NK-92 (cell line): ENCODE results near the gene FANCC.

Source experiments
- DNase-seq: peaks from one replicate; lab custom pipeline; 2025; ENCODE audit not compliant: unreplicated experiment; lab: John Stamatoyannopoulos, UW

Gene FANCC

DNA sequence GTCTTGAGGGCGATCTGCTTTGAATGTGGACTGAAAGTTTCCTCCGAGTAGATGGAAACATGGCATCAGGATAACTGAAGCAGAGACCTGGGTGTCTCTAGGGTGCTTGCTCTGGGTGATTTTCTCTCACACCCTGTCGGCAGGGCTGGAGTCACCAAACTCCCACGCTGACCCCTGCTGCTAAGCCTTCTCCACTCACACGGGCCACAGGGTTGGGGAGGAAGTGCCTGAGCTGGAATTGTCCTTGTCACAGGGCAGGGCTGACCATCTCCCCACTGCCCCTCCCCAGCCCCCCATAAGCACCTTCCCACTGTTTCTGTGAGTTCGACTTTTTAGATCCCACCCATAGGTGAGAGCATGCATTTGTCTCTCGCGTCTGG lies 212.9 kb downstream of the FANCC start:
- no peak for DNase-seq

DNA sequence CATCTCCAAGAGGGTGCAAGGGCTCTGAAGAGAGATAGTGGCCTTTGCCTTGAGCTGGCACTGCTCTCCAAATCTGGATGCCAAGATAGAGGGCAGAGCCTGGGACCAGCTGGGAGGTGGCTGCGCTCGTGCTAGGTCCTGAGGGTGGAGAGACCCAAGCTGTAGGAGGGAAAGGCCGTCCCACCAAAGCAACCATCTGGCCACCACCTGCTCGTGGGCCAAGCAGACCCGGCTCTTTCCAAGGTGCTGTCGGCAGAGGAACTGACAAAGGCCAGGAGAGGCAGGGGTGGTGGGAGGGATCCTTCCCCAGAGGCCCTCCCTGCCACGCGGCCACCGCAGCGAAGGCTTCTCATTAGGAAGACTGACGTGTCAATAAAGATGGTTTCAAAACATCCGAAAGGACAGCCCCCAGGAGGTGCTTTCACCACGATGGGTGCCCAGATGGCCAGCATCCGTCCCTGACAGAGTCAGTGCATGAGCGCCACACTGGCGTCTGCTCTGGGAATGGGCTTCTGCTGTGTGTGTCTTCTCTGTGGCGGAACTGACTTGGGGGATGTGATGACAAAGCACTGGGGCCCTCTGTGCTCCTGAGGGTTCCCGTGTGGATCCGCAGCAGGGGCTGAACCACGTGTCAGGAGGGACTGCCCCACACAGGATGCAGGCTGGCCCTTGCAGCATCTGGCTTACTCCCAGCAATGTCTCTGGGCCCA lies 213.5 kb downstream of the FANCC start:
- no peak for DNase-seq

DNA sequence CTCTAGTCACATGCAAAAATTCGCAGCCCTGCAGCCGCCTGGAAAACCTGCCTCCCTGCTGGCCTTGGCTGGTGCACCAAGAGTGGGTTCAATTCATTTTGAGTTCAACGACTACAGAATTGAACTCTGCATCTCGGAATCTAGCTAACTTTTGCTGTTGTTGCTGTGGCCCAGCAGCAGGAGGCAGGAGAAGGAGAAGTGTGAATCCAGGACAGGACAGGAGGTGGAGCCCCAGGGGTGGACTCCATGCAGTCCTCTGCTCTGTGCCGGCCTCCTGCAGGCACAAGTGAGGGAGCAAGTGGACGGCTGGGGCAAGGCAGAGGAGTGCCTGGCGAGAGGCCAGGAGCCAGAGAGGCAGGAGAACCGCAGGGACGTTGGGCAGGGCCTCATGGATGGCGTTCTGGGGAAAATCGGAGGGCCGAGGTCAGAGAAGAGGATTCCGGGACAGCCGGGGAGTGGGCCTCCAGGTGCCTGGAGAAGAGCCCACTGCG lies 214.2 kb downstream of the FANCC start:
- no peak for DNase-seq

DNA sequence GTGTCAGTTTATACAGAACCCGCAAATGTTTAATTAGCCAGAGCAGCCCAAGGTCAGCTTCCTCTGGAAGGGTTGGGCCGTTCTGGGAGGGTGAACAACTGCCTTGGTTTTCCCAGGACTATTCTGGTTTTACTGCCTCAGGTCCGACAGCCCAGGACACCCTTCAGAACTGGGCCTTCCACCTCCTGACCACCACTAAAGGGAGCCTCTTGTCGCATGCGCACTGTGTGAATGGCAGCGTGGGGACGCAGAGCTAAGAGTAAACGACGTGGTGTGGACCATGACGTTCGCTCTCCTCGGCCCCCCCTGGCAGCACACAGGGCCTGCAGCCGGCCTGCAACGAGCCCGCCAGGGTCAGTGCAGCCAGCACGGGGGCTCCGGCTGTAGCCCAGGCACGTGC lies 214.9 kb downstream of the FANCC start:
- DNase-seq, result no peak

DNA sequence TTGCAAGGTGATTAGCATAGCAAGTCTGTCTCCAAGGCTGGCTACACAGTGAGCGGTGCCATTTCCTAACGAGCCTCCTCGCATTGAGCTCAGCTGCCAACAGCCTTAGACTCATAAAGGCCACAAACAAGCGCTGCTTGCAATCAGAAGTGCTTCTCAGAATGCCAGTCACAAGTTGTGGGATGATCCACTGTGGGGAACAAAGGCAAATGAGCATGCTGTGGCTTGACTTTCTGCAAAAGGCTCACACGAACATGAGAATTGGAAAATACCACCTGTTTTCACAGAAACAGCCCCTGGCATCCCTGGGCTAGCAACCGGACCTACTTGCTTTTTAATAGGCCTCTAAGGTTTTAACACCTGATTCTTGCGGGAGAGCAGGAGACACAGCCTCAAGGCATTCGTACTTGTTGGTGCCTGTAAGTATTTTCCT lies 215.5 kb downstream of the FANCC start:
- DNase-seq, result no peak

DNA sequence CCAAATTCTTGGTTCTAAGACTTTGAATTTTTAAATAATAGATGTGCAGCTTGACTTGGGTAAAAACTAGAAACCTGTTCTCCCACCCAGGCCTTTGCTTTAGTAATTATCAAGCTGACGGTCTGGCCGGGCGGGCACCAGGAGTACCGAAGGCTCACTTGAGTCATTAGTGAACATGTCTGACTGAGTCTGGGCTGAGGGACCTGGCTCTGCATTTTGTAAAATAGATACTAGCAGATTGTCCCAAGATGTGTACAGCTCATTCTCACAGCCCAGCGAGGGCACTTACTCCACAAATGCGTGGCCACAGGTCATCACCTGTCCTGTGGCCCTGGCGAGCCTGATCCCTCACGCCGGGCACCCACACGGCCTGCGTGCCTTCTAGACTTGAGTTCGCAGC lies 216.2 kb downstream of the FANCC start:
- no peak for DNase-seq

DNA sequence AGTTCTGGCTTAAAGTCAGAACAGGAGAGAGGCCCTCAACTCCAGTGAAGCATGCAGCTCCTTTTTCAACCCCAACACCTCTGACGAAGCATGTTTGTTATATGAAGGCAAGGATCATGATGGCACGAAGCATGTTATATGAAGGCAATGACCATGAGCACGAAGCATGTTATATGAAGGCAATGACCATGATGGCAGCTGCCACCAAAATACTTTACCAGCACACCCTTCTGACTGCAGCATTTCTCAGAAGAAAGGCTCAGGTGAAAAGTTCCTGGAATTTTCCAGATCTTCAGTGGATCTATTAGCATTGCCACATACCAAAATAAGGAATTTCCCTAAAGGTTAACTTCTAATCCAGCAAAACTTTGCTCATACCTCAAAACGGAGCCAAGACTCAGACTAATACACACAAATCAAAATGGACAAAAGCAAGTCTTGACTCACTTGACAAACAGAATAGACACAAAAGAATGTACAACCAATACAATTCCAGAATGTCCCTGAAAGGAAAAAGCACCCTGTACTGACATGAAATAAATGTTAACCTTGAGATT lies 217.4 kb downstream of the FANCC start:
- DNase-seq, result no peak

DNA sequence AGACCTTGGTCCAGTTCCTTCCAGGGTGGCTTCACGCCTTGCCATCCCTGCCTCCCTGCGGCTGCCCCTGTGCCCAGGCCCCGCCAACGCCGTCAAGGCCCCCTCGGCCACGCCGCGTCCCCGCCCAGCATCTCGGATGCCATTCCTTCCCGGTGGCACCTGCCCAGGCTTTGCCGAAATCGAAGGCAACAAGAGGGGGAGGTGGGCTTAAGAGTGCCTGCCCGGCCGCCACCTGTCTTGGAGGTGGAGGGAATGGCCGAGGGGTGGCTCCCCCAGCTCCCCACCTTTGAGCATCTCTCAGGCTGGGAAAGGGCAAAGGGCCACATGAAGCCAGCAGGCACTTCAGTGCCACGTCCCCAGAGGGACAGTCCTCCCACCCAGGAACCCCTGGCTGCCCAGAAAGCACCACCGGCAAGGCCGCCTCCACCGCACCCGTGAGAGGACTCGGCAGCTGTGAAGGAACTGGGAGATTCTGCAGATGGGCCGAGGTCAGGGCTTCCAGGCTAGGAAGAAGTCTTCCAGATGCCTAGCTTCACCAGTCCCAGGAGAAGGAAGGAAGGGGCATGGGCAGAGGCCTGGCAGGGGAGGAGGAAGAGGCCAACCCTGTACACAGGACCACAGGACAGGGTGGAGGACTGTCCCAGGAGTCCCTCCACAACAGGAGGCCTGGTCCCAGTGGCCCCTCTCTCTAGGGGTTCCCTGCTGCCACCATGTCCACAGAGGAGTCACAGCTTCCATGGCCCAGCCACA lies 218.0 kb downstream of the FANCC start:
- no peak for DNase-seq

DNA sequence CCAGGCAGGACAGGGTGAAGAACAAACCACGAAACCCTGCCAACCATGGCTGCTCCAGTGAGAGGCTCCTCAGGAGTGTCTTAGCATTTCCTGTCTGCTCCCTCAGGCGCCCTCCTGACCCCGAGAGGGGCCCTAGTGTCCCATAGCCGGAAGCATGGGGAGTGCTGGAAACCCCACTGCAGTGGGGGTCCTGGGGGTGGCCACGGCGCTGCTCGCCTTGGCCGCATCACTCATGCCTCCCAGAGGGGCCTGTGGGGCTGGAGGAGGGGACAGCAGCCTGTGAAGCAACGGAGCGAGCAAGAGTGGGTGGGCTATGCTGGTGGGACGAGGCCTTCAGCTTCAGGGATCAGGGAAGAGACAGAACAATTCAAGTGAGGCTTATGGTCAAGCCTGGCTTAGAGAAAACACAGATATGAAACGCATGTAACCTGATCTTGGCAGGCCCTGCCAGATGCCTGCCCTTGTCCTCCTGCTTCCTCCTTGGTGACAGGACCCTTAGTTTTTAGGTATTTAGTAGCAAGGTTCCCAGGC lies 219.1 kb downstream of the FANCC start:
- no peak for DNase-seq

DNA sequence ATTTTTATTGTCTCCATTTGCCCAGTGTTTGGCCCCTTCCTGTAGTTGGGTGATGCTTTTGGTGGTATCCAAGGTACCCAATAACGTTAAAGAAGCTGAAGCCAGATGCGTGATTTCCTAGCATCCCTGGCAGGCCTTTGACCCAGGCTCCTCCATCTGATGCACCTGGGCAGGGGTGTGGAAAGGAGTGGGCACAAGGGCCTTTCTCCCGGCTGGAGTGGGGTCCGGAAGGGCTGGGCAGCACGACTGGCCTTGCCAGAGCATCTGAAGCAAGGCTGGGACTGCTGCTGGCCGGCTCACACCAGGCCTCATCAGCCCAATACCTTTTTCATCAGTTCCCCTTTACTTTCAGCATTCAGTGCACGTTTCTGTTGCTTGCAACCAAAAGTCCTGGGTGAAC lies 220.2 kb downstream of the FANCC start:
- no peak for DNase-seq

DNA sequence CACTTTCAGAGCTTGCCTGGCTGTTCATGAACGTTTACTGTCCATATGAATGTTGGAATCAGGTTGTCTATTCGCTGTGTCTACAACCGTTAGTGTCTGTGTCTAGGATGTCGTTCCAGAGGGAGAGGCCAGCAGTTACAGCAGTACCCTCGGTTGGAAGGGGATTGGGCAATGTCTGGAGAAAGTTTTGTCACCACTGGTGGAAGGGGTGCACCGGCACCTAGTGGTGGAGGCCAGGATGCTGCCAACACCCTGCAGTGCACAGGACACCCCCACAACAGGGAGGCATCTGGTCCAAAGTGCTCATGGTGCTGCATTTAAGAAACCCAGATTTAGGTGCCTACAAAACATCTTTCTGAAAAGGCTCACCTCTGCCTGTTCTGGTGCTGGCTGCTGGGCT lies 220.7 kb downstream of the FANCC start:
- DNase-seq, result no peak

DNA sequence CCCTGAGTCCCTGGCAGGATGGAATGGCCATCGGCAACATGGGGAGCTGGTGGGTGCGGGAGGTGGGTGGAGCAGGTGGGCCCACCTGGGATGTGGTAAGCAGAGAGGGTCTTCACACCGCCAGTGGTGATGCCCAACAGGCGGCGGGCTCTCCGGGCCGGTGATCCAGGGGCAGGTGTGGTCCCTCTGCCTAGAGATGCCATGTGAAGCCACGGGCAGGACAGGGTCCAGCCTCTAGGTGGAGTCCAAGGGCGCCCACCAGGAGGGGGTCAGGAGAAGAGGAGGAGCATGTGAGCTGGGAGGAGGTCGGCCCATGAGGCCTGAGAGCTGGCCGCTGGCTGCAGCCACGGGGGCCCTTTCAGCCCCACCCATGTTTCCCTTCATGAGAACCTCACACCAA lies 221.1 kb downstream of the FANCC start:
- no peak for DNase-seq

DNA sequence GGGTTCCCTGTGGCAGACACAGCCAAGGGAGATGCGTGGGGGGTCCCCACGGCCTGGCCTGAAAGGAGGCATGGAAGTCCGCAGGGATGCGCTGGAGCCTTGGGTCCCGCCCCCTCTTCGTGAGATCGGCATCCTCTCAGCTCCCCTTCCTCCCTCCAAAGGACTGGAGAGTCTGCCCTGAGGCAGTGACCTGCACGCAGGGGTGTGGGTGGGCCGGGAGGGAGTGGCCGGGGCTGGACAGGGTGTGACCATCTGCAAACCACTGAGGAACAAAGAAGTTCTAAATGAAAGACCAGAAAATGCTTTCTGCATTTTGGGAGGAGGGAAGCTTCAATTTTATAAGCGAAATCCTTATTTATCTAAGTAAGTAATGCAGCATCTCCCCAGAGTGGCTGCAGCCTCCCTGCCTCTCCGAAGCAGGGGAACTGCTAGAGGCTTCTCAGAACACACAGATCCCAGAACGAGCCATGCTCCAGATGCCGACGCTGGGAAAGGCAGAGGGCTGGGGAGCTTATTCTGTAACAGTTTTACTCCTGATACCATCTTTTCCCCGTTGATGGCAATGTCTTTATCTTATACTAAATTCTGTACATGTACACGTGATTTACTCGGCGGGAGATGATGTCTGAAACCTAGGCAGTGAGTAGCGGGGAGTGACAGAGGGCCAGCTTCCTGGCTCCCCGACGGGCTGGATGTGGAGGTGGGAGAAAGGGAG lies 221.7 kb downstream of the FANCC start:
- no peak for DNase-seq

DNA sequence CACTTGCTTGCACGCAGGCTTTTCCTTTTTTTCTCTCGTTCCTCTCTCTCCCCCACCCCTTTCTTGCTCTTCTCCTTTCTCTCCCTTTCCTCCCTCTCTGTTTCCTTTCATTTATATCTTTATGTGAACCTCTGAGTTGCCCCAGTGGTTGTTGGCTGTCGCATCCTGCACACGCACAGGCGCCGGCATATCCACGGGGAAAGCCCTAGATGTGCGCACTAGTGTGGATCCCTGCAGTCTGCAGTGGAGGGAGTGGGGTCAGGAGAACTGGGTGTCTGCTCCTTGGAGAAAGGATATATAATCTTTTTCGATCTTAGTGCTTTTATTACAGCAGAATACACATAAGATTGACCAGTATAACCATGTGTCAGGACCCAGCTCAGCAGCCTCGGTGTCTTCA lies 223.5 kb downstream of the FANCC start:
- no peak for DNase-seq

DNA sequence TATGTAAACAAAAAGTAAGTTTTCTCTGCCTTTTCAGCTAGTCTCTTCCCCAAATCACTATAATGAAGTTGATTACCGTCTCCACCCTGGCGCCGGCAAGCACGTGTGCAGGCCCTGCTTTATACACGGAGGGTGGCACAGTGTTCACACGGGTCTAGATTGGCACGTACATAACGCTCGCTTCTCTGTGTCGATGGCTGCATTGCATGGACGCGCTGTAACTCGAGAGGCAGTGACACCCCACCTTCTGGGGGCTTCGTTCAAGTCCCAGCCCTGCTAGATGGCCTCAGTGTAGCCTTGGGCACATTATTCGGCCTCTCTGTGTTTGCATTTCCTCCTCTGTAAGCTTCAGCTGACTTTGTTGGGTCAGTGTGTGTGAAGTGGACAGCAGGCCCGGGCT lies 223.9 kb downstream of the FANCC start:
- no peak for DNase-seq

DNA sequence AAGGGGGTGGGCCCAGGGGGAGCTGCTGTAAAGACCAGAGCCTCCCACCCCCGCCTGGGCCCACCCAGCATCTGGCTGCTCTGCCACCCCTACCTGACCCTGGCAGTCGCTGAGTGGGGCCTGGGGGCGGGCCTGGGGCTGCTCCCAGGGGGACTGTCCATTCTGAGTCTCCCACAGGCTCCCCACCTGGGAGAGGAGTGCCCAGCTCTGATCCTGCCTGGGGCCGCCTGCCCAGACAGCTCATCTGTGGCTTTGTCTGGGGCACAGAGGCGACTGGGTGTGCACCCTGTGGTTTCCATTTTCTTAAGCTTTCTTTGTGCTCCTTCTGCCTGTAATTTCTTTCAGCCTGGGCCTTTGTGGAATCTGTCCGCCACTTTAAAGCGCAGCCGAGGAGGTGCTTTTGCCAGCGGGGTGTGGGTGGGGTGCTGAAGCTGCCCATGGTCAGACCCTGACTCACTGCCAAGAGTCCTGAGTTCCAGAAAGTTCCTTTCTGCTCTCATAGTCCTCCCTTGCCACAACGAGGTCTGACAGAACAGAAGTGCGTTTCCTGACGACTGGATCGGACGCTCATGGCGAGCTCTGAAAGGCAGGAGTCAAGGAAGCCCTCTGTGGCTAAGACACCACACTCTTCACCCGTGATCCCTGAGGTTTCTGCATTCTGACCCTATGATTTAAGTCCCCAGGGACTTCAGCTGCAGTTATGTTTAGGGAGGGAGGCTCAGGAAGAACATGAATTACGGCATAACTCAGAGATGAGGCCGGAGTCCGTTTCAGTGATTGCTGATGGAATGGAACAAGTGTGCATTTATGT lies 225.0 kb downstream of the FANCC start:
- no peak for DNase-seq

DNA sequence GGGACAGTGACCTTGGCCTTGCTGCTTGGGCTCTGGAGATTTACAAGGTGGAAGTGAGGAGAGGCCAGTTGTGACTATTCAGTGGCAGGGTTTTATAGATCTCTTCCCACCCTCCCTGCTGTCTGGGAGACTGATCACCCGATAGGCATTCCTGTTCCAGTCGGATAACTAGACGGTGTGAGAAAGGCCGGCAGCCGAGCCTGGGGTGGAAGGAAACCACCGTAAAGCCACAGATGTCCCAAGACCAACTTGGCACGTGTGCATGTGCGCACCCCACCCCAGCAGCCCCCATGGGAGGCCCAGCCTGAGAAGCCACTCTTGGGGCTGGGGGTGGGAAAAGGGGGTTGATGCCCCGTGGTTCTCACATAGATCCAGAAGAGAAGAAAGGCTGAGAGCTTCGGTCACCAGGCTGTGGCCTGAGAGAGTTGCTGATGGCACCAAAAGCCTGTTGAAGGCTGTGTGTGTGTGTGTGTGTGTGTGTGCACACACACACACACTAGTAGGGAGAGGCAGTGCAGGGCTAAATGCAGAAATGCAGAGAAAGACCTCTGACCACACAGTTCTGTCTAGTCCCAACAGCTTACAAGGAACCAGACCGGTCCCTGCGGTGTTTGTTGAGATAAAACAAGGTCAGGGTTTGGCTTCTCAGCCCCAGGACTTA lies 225.8 kb downstream of the FANCC start:
- DNase-seq, result no peak

DNA sequence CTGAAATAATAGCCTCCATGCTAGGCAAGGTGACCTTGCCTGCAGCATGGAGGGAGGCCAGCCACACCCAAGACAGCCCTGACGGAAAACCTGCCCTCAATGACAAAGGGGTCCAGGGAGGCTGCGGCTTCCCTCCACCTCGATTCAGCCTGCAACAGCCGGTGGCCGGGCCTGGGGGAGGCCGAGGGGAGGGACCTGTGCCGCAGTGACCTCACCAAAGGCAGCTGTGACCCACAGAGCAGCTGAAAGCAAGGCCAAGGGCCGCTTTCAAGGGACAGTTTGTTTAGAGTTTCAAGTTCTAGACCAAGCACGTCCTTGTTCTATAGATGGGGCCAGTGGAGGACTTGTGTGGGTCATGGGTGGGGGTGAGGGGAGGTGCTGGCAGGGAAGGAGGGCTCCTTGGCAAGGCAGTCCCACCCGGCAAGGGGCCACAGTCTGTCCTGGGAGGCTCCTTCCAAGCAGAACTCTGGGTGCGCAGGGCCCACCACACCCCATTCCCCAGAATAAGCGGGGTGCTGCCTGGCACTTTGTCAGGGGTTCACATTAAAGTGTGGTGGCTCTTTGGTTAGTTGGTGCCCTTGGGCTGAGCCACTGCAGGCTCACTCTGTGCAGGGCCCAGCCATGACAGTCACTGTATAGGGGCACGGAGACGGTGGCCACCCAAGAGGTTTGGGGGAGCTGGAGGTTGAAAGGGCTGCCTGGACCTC lies 226.5 kb downstream of the FANCC start:
- DNase-seq, result no peak

DNA sequence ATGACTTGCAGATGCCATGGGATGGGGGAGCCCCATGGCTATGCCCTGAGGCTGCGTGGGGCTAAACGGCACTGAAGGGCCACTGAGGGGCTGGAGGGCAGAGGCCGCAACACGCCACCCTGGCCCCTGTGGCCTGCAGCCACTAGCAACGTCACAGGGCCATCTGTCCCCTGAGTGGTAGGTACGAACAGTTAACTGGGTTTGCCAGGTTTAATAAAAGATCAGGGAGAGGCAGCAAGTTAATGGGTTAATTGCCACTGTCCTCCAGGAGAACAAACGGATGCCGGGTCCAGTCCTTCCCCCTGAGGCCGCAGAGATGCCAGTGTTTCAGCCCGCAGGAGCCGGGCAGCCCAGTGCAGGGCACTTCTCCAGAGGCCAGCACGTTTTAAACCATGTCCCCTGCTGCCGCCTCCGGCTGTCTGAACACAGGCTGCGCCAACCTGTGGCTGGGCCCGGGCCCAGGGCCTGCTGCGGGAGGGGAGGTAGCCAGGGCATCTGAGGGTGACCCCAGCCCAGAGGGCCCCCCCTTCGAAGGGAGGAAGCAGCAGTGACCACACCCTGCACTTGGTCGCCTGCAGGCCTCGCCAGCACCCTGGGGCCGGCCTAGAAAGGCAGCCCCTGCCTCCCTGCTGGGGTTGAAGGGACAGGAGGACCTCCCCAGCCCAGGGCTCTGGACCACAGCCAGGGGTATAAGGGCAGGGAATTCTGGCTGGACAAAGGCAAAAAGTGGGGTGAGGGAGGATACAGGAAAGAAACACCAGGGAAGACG lies 227.3 kb downstream of the FANCC start:
- DNase-seq, result no peak
